Cardiac muscle cell (in vitro differentiated cells and primary cell): ENCODE results near the gene USP47. TPM values are rescaled to one million over a fixed set of nuclear protein-coding genes. Genes with fewer than 3 reads are reported as not detected.

ENCODE experiments used
- DNase-seq, 2 donors: peaks; one replicate each; pipeline versions ENCODE4 v3.0.0 to v3.0.0-alpha.2; 2010 to 2017; ENCODE audit warnings: low read depth in 1 of 2, low spot score in 1 of 2
- H3K27ac ChIP-seq: fragments of 200-600 bp; sonication (generic); 2 replicates; pipeline ENCODE4 v1.5.1; 2016
- H3K27me3 ChIP-seq: fragments of 200-600 bp; sonication (generic); 2 replicates; pipeline ENCODE4 v1.6.0; 2016; ENCODE audit warnings: control low read depth
- H3K36me3 ChIP-seq: fragments of 200-600 bp; sonication (generic); 2 replicates; pipeline ENCODE4 v1.5.1; 2016; ENCODE audit warnings: control low read depth
- H3K4me1 ChIP-seq: fragments of 200-600 bp; sonication (generic); 2 replicates; pipeline ENCODE4 v1.8.1; 2017; ENCODE audit warnings: low read depth, mild to moderate bottlenecking, mixed run types
- H3K4me3 ChIP-seq: fragments of 200-600 bp; sonication (generic); 2 replicates; pipeline ENCODE4 v1.5.1; 2016; ENCODE audit warnings: mild to moderate bottlenecking
- H3K9me3 ChIP-seq: fragments of 200-600 bp; sonication (generic); 2 replicates; pipeline ENCODE4 v1.5.1; 2017; ENCODE audit warnings: low read depth, mild to moderate bottlenecking, control low read depth
- CTCF ChIP-seq: IDR thresholded peaks from 2 replicates; pipeline ENCODE4 v1.5.1; 2012; ENCODE audit warnings: low read depth, mild to moderate bottlenecking, low read length
- polyA plus RNA-seq: library from polyadenylated mRNA; unstranded; fragments of >200 nt; fragmentation: Nextera tagmentation; extraction: Ambion mirVana; gene quantifications from 2 replicates; pipeline ENCODE4 v1.2.1, GENCODE V29; 2016
- total RNA-seq: library from RNA; depleted of rRNA; stranded (reverse); fragments of >200 nt; gene quantifications from 2 replicates; pipeline ENCODE4 v1.2.3, GENCODE V29; 2016

USP47 gene
- total and polyA plus RNA-seq, 2 experiments from 2014 or later, result 46.6 to 59.6 TPM

DNA sequence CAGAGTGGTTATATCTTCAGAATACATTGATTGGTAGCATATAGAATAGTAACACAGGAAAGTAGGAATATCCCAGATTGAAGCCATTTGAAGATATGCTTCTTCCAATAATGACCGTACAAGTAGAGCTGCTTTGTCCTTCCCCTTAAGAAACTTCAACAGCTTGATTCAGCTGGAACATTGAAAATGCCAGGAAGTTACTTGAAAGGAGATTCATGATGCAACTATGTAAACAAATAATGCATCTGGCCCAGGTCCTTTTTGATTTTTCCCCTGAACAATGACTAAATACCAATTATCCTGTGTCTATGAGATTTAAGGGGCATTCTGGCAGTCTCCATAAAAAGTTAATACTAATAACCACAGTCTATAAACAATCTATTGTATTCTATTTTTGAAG lies 163.7 kb downstream of the USP47 start:
- no peak overlapping the region for H3K27ac ChIP-seq
- peaks cover 11% of the 10 kb centered on the region for H3K4me1 ChIP-seq
- peaks cover 13% of the 10 kb centered on the region for H3K36me3 ChIP-seq
- no peak overlapping the region for H3K4me3 ChIP-seq
- no peak for TF ChIP-seq CTCF
- no peaks in the 10 kb centered on the region for H3K9me3 ChIP-seq
- DNase-seq, result peak in 1 of 2 donors; percentile 57
- peaks cover 7% of the 10 kb centered on the region for H3K27me3 ChIP-seq

GRCh38 chr11:12006552-12007229 lies 164.9 kb downstream of the USP47 start:
- Histone ChIP-seq H3K27ac (no peak overlapping the region), H3K4me3 (no peak overlapping the region), H3K36me3 (peaks cover 4% of the 10 kb centered on the region), H3K27me3 (peaks cover 7% of the 10 kb centered on the region), H3K9me3 (no peaks in the 10 kb centered on the region), H3K4me1 (peaks cover 11% of the 10 kb centered on the region)
- TF ChIP-seq CTCF, result no peak
- DNase-seq, result no peak

- no peak for TF ChIP-seq CTCF
- peaks cover 7% of the 10 kb centered on the region for H3K27me3 ChIP-seq
- peaks cover 11% of the 10 kb centered on the region for H3K4me1 ChIP-seq
- no peak overlapping the region for H3K27ac ChIP-seq
- no peaks in the 10 kb centered on the region for H3K9me3 ChIP-seq
- no peak overlapping the region for H3K4me3 ChIP-seq
- no peak for DNase-seq
- H3K36me3 ChIP-seq, result no peaks in the 10 kb centered on the region
Measured at GRCh38 chr11:12007230-12007593, 165.4 kb downstream of the USP47 start.

GRCh38 chr11:12007769-12008737 lies 166.3 kb downstream of the USP47 start, which contains the start of gene DKK3:
Gene DKK3, minus strand, starts transcription at chr11:12008626. Its CDS starts 44 bp downstream, at chr11:12008582.
- Histone ChIP-seq H3K27ac (peak within 1 kb of the TSS; percentile 24), H3K27me3 (peaks cover 7% of the 10 kb centered on the region), H3K4me1 (peaks cover 11% of the 10 kb centered on the region), H3K4me3 (peak within 1 kb of the TSS; percentile 91), H3K9me3 (no peaks in the 10 kb centered on the region), H3K36me3 (no peaks in the 10 kb centered on the region)
- DNase-seq, result peak in 1 of 2 donors; percentile 64
- no peak for TF ChIP-seq CTCF

Other genes with a start within 250 kb of the USP47 start
- 2.2 and 3.4 TPM in 2 replicates for gene GALNT18, start 220.0 kb upstream of the USP47 start, total RNA-seq
- 0.70 and 2.1 TPM in 2 replicates for gene GALNT18, start 220.0 kb upstream of the USP47 start, polyA plus RNA-seq
- 180 and 309 TPM in 2 replicates for gene DKK3, start 166.7 kb downstream of the USP47 start, total RNA-seq
- 226 and 238 TPM in 2 replicates for gene DKK3, start 166.7 kb downstream of the USP47 start, polyA plus RNA-seq